Ovary (tissue), 3 donors: ENCODE measurements around the gene CSNK1G1.

Experiments used
- POLR2A ChIP-seq: fragments of 450-650 bp; IDR thresholded peaks from one replicate; pipeline ENCODE4 v1.6.1; 2017; ENCODE audit warnings: antibody characterized with exemption, mild to moderate bottlenecking, moderate library complexity
- TF ChIP-seq, protein P1 (sequence below), 3 donors: fragments of 450-650 bp in 2 of 3; fragments of 200-600 bp in 1 of 3; IDR thresholded peaks; one replicate each; pipeline versions ENCODE4 v1.5.1 to v1.8.0; 2016 to 2022; ENCODE audit warnings: antibody characterized with exemption in 3 of 3, mild to moderate bottlenecking in 1 of 3
- donor health status: DM: no; HTN: no; CAD: no.

GRCh38 chr15:64354688-64355344, 1.2 kb downstream of the CSNK1G1 start:
- TF ChIP-seq, protein P1, sequence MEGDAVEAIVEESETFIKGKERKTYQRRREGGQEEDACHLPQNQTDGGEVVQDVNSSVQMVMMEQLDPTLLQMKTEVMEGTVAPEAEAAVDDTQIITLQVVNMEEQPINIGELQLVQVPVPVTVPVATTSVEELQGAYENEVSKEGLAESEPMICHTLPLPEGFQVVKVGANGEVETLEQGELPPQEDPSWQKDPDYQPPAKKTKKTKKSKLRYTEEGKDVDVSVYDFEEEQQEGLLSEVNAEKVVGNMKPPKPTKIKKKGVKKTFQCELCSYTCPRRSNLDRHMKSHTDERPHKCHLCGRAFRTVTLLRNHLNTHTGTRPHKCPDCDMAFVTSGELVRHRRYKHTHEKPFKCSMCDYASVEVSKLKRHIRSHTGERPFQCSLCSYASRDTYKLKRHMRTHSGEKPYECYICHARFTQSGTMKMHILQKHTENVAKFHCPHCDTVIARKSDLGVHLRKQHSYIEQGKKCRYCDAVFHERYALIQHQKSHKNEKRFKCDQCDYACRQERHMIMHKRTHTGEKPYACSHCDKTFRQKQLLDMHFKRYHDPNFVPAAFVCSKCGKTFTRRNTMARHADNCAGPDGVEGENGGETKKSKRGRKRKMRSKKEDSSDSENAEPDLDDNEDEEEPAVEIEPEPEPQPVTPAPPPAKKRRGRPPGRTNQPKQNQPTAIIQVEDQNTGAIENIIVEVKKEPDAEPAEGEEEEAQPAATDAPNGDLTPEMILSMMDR (IDR thresholded peaks at IDR 0.05) = no peak
- TF ChIP-seq POLR2A = no peak
